Measurements from ENCODE around the gene HACL1. TPM values are rescaled to one million over a fixed set of nuclear protein-coding genes. Genes with fewer than 3 reads are reported as not detected.

The HACL1 gene
- total RNA-seq, 4 donors from 2014 or later, result 18.5 to 93.0 (median 25.7) TPM

GRCh38 chr3:15514663-15515340 lies 86.6 kb downstream of the HACL1 start:
- Histone ChIP-seq H3K4me1 (no peaks in the 10 kb centered on the region), H3K4me3 (no peak overlapping the region), H3K27me3 (no peaks in the 10 kb centered on the region), H3K27ac (no peak overlapping the region), H3K36me3 (no peaks in the 10 kb centered on the region), H3K9me3 (no peaks in the 10 kb centered on the region)
- intact Hi-C loops (cut with DNase I; ENCODE audit: low total_unique reads), result no loop called here
- DNase-seq, result no peak
- TF ChIP-seq CTCF (IDR thresholded peaks at IDR 0.05), result no peak
- TF ChIP-seq POLR2A (IDR thresholded peaks at IDR 0.05), result no peak

GRCh38 chr3:15513810-15514662 lies 87.3 kb downstream of the HACL1 start:
- intact Hi-C loops (cut with DNase I; ENCODE audit: low total_unique reads), result no loop called here
- H3K36me3 ChIP-seq, result no peaks in the 10 kb centered on the region
- H3K4me1 ChIP-seq, result no peaks in the 10 kb centered on the region
- H3K27me3 ChIP-seq, result no peaks in the 10 kb centered on the region
- TF ChIP-seq CTCF (IDR thresholded peaks at IDR 0.05), result no peak
- no peak for TF ChIP-seq POLR2A (IDR thresholded peaks at IDR 0.05)
- H3K4me3 ChIP-seq, result no peak overlapping the region
- H3K27ac ChIP-seq, result no peak overlapping the region
- H3K9me3 ChIP-seq, result no peaks in the 10 kb centered on the region
- no peak for DNase-seq

GRCh38 chr3:15513116-15513515 lies 88.3 kb downstream of the HACL1 start:
- Histone ChIP-seq H3K36me3 (no peaks in the 10 kb centered on the region), H3K27ac (no peak overlapping the region), H3K4me1 (no peaks in the 10 kb centered on the region), H3K27me3 (no peaks in the 10 kb centered on the region), H3K9me3 (no peaks in the 10 kb centered on the region), H3K4me3 (no peak overlapping the region)
- TF ChIP-seq POLR2A (IDR thresholded peaks at IDR 0.05) (no peak), CTCF (IDR thresholded peaks at IDR 0.05) (no peak)
- intact Hi-C loops (cut with DNase I; ENCODE audit: low total_unique reads), result no loop called here
- no peak for DNase-seq

- no peaks in the 10 kb centered on the region for H3K9me3 ChIP-seq
- H3K27me3 ChIP-seq, result no peaks in the 10 kb centered on the region
- H3K4me3 ChIP-seq, result no peak overlapping the region
- no peak overlapping the region for H3K27ac ChIP-seq
- intact Hi-C loops (cut with DNase I; ENCODE audit: low total_unique reads), result no loop called here
- H3K4me1 ChIP-seq, result no peaks in the 10 kb centered on the region
- H3K36me3 ChIP-seq, result no peaks in the 10 kb centered on the region
- no peak for DNase-seq
- TF ChIP-seq POLR2A (IDR thresholded peaks at IDR 0.05), result no peak
- TF ChIP-seq CTCF (IDR thresholded peaks at IDR 0.05), result no peak
Measured at GRCh38 chr3:15512166-15512565, 89.2 kb downstream of the HACL1 start.

GRCh38 chr3:15511156-15511555 lies 90.2 kb downstream of the HACL1 start:
- Histone ChIP-seq H3K27me3 (no peaks in the 10 kb centered on the region), H3K36me3 (no peaks in the 10 kb centered on the region), H3K4me1 (no peaks in the 10 kb centered on the region), H3K4me3 (no peak overlapping the region), H3K27ac (no peak overlapping the region), H3K9me3 (no peaks in the 10 kb centered on the region)
- DNase-seq, result no peak
- intact Hi-C loops (cut with DNase I; ENCODE audit: low total_unique reads), result no loop called here
- no peak for TF ChIP-seq POLR2A (IDR thresholded peaks at IDR 0.05)
- TF ChIP-seq CTCF (IDR thresholded peaks at IDR 0.05), result no peak

All from uterus (tissue), 4 donors.